Activated CD4-positive, alpha-beta T cell treated with anti-CD3 and anti-CD28 coated beads for 48 hours (primary cell): ENCODE data around the gene PRKAG2.
"Not testable (repeated sequence)": the region's sequence is repeated elsewhere in the genome, so short reads cannot be mapped to it uniquely, and the experiment has no call there.

ENCODE experiments used
- DNase-seq: peaks from one replicate; pipeline ENCODE4 v3.0.0-alpha.2; 2020

PRKAG2 gene

DNA sequence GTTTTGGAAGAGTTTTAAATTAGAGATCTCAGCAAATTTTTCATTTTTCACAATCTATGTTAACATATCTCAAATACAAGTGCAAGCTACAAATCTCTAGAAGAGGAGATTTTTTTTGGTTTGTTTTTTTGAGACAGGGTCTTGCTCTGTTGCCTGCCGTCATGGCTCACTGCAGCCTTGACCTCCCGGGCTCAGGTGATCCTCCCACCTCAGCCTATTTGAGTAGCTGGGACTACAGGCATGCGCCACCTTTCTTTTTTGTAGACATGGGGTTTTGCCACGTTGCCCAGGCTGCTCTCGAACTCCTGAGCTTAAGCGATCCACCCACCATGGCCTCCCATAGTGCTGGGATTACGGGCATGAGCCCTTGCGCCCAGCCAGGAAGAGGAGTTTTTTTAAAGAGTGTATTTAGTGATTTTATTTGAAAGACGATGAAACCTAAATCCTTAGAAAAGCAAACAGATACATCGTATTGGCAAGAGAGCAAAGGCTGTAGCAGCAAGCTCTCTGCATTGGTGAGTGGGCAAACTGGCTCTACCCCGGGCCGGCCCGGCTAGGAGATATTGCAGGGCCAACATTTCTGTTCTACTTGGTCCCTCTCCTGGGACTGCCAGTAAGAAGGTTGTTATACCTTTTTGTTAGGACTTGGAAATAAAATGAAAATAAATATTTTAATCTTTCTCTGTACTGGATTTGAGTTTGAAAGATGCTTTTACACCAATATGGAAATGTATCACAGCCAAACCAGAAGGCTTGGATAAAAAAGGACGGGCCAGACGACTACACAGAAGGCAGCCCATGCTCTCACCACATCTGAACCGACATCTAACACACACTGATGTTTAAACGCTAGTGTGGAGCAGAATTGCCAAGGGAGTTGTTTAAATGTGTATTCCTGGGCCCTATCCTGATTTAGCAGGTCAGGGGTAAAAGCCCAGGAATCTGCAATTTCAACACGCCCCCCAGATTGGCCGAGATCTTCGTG is 307.7 kb downstream of the PRKAG2 start:
- DNase-seq, result no peak

DNA sequence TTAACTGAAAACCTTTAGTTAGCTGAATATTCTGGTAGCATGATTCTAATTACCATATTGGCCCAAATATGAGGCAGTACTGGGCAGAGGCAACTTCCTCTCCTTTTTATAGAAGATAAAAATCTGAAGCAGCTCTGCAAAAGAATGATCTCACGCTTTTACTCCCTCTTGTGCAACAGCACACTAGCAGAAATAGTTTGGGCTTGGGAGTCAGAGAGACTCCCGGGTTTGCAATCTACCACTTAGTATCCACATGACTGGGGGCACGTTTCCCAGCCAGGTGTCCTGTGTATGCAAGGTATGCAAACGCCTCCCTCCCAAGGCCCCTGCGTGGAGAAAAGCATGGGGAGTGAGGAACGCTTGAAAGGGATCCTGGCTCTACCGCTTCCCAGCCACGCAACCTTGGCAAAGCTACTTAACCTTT is 310.0 kb downstream of the PRKAG2 start:
- no peak for DNase-seq

DNA sequence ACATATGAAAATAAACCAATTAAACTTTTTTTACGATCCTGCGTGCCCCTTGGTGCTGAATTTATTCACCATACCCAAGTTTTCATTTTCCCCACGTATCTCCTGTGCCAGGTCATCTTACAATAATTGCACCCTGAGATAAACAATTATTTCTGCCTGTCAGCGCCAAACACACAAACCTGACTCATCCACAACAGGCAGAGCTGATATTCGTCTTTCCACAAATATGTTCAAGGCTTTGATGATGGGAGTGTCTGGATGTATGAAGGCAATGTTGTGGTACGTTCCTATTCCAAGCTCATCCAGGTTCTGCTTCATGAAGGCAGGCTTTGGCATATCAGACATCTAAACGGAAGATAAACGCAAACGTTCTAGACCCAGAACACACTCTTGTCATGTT is 311.4 kb downstream of the PRKAG2 start:
- DNase-seq, result no peak

DNA sequence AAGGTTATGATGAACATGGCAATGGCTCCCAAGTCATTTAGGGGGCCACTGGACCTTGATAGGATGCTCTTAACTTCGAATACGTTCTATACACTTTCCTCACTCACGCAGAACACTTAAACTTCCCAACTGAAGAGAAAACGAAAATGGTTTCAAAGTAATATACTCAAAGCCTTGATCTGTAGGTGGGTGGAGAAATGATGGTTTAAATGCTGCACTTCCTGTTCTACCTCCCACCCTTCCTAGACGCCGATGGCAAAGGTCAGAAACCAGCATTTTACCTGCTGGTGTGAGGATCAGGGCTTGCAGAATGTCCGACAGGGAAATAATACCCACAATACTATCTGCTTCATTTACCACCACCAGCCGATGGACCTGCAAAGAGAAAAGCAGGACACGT is 316.7 kb downstream of the PRKAG2 start:
- DNase-seq, result no peak

DNA sequence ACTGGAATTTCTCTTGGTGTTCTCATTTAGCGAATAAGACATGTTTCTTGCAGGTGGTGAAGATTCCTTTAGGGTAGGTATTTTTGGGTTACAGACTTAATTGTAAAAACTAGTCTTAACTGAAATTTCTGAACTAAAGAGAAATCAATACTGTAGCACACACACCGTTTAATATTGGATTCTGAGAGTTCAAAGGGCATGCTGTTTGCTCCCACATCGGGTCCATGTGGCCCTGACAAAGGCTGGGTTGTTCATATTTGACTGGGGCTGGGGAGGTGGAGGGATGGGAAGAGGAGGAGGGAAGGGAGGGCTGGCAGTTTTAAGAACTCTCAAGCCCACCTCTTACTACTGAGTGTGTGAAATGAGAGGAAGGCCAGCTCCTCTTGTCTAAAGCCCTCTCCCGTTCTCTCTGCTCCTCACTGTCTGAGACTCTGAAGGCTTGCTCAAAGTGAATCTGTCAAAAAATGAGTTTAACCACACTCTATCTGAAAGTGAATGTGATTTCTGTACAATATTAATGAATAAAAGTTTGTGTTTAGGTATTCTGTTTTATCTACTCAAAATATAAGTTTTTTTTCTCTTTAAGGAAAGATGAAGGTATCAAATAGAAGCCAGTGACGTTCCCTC is 317.2 kb downstream of the PRKAG2 start:
- no peak for DNase-seq

DNA sequence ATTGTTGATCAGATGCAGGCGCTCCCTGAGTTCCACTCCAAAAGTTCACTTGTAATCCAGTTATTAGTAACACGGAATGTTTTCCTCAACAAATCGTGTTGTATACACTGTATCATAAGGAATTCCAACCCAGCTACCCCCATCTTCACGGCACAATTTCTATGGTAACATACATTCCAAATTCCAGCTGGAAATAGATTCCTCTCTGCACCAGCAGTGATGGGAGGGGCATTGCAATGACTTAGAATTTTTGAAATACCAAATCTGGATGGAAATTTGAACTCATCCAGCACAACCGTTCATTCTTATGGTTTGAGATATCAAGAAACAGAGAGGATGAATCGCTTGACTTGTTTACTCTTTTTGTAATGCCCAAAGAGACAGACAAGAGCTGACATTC is 318.3 kb downstream of the PRKAG2 start:
- DNase-seq, result no peak

DNA sequence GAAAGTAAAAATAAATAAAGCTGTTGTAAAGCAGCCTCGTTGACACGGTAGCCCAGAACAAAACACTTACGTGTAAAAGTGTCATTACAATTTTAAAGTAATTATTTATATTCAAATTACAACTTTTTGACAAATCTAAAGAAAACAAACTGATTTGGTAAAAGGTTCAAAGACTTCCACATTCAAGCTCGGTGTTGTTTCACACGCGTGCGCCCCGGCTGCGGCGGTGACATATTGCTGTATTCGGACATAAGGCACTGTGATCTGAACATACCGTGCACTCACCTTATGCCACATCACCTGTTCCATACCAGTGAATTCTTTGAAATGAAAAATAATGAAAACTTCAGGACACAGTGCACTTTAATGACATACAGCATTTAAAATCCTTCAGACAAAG is 320.3 kb downstream of the PRKAG2 start:
- DNase-seq, result no peak

DNA sequence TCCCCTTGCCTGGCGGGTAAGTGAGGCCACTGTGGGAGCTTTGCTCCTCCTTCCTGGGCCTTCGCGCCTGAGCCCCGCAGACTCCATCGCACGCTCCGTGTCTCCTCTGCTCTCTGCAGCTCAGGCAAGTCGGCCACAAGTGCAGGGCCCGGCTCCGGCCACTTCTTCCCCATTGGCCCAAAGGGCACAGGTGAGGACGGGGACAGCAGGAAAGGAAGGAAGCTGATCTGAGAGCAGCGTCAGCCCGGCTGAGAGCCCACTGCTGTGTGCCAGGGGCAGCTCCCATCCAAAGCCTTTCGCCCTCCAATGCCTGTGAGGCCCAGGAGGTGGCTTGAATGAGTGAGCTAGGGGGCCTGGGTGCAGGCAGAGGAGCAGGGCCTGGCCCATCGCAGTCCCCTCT is 323.6 kb downstream of the PRKAG2 start:
- DNase-seq, result no peak

DNA sequence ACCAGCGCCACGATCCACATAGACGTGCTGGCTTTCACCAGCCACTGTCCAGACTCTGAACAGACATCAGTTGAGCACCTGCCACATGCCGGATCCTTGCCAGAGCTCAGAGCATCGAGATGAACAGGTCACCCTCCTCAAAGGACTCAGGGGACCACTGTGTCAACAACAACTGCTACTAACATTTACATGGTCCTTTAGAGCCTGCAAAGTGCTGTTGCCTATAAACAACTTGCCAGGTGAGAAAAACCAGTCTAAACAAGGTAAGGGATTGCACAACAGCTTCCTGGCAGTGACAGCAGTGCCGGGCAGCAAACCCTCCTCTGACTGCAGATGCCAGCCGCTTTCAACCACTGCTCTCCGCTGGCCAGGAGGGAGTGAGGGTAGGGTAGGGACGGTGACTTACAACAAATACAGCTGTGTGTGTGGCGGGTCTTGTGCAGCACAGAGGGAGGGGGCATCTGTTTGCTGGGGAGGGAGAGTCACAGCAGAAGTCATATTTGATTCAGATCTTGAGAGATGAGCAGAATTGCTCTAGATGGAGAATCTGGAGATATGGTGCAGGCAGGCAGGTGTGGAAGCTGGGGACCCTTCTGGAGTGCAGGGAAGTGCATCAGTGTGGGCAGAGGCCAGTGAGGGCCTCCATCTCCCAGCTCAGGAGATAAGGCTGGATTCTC is 324.4 kb downstream of the PRKAG2 start:
- DNase-seq, result no peak

DNA sequence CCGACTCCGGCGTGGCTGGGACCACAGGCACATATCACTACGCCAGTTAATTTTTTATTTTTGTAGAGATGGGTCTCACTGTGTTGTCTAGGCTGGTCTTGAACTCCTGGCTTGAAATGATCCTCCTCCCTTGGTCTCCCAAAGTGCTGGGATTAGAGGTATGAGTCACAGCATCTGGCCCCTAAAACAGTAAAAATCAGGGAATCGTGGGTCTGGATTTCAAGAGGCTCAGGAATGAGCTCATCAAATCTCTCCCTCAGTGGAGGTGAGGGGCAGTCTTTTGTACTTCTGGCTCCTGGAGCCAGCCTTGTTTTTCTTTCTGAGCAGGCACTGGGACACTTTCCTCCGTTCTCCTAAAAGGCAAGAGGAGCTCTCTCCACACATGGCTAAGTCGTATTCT is 325.1 kb downstream of the PRKAG2 start:
- no peak for DNase-seq

DNA sequence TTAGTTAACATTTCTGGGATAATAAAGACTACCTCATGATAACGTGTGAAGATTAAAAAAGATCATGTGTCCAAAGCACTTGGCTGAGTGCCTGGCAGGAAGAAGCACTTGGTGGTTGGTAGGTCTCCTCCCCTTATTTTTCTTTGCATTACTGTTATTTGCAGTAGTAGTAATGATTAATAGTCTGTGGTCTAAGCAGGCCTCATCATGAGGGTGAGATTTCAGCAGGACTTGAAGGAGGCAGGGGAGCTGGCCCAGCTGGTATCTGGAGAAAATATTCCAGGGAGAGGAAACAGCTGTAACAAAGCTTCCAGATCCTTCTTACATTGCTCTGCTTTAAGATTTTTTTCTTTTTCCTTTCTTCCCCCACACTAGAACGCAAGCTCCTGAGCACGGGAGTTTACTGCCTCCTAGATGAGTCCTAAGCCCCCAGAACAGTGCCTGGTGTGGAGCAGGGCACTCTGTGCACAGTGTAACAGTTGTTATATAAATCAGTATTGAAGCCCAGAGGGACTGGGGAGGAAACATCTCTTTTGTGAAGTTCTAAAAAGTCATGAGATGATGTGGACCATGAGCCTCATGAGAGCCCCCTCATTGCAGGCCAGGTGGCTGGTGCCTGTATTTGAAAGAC is 326.1 kb downstream of the PRKAG2 start:
- no peak for DNase-seq

DNA sequence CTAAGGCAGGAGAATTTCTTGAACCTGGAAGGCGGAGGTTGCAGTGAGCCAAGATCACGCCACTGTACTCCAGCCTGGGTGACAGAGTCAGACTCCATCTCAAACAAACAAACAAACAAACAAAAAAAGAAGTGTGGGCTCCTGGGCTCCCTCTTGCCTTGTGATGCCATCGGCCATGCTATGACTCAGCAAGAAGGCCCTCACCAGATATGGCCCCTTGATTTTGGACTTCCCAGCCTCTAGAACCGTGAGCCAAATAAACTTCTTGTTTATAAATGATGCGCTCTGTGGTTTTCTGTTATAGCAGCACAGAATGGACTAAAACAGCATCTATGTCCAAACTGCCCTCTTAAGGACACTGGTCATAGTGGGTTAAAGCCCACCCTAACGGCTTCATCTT is 327.3 kb downstream of the PRKAG2 start:
- no peak for DNase-seq

DNA sequence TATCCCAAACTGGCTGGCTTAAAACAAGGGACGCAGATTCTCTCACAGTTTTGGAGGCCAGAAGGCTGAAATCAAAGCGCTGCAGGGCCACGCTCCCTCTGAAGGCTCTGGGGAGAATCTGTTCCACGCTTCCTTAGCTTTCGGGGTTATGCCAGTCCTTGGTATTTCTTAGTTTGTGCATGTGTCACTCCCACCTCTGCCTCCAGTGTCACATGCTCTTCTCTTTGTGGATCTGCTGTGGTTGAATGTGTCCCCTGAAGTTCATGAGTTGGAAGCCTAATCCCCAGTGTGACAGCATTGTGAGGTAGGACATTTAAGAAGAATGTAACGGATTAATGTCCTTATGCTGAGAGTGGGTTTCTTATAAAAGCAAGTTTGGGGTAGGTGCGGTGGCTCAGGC is 327.8 kb downstream of the PRKAG2 start:
- no peak for DNase-seq

DNA sequence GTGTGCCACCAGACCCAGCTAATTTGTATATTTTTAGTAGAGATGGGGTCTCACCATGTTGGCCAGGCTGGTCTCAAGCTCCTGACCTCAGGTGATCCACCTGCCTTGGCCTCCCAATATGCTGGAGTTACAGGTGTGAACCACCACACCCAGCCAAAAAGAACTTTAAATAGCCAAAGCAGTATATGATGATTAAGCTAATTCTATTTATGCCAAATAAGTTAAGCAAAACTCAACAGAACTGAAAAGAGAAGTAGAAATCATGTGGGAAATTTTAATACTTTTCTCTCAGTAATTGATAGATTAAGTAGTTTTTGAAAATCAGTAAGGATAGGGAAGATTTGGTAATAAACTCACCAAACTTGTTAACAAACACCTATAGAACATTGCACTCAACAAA is 332.7 kb downstream of the PRKAG2 start:
- no peak for DNase-seq

DNA sequence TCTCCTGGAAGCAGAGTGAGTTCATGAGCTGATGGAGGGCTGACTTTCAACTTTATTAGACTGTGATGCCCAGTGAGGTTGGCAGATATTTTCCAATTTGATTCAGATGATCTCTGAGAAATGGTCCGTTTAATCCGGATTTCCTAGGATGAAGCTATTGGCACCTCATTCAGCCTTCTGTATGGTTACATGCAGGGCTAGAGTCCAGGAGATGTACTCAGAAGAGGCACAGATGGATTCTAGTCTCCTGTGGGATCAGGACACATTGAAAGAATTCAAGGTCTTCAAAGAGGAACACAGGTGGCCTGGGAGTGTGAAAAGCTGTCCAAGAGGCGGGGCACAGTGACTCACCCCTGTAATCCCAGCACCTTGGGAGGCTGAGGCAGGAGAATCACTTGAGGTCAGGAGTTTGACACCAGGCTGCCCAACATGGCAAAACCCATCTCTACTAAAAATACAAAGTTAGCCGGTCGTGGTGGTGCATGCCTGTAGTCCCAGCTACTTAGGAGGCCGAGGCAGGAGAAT is 334.2 kb downstream of the PRKAG2 start:
- DNase-seq, result no peak

DNA sequence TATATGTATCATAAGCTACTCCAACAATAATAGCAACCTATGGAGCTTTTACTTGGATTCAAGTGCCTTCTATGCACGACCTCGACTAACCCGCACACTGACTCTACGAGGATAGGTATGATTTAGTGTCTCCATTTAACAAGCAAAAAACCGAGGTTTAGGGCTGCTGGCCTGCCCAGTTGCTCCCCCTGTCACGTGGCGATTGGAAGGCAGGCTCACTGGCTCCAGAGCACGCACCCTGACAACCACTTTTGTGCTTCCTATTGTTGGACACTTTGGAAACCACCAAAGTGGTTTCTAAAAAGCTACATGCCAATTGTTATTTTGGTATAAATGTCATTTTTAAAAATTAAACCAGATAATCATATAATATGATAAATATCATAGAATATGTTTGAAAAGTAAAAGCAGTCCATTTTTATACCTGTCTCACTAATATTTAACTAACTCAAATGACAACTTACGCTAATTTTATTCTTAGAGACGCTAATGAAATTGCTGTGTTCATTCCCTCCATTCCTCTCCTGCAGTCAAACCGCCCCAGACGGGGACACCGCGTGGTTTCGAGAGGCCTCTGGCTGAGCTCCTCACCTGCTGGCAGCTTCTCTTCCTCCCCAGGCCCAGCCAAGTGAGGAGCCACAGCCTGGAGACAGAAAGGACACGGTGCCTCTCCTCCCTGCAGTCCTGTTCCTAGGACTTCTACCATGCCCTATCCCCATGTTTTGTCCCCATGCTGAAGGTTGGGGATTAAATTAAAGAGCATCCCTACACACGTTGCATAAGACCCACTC is 335.0 kb downstream of the PRKAG2 start:
- DNase-seq, result no peak

DNA sequence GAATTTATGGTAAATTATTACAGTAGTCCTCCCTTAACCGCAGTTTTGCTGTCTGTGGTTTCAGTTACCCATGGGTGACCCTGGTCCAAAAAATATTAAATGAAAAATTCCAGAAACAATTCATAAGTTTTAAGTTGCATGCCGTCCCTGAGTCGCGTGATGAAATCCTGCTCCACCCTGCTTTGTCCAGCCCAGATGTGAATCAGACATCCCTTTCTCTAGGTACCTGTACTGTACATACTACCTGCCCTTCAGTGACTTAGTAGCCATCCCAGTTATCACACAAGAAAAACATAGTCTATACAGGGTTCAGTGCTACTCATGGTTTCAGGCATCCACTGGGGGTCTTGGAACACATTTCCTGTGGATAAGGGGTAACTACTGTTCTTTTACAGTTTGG is 336.8 kb downstream of the PRKAG2 start:
- DNase-seq, result no peak

DNA sequence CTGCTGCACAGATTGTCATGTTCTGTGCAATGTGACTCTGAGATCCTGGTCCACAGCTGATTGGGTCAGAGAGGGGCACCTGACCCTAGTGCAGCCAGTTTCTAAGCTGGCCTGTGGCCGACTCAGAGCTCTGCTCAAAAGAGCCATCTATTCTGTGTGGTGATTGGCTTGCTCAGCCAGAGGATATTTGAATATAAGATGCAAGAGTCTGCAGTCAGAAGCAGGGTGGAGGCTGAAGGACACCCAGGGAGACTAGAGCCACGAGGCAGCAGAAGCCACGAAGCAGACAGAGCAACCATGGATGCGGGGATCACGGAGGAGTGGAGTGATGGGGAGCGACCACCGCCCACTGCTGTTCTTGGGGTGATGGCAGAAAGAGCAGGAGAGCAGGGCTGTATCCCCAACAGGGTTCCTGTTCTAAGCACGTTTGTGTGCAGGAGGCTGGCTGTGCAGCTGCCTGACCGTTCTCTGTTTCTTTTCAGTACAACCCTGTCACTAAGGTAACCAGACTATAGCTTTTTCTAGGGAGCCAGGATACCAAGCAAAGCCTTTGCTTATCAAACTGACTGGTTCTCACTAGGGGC is 337.7 kb downstream of the PRKAG2 start:
- no peak for DNase-seq

DNA sequence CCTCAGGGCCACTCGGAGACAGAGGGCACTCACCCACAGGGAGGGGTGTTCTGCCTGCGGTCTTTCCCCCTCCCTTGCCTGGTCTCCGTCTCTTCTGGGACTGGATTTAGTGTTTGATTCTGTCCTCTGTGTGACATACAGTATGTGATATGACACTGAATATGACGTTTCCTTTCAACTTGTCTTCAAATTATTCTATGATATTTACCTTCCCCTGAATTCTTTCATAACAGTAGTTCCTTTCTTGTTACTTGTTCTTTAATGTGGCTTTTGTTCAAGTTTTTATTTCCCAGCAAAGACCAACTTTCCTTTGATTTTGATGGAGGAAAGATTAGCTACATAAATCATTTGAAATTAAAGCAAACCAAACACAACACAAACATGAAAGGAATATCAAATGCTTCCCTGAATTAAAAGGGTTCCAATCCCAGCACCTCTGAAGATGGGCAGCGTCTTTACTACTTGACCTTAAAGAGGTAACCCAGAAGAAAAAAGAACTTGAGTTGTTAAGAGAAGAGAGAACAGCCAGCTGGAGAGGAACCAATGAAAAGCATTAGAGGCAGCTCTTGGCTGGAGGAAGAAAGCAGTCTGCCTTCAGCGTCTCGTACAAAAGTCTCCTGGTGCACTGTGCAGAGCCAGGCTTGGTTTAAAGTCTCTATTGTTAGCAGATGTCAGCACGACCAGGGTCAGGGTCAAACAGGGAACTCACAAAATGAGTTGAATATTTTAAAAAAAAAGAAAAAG is 338.9 kb downstream of the PRKAG2 start:
- no peak for DNase-seq

DNA sequence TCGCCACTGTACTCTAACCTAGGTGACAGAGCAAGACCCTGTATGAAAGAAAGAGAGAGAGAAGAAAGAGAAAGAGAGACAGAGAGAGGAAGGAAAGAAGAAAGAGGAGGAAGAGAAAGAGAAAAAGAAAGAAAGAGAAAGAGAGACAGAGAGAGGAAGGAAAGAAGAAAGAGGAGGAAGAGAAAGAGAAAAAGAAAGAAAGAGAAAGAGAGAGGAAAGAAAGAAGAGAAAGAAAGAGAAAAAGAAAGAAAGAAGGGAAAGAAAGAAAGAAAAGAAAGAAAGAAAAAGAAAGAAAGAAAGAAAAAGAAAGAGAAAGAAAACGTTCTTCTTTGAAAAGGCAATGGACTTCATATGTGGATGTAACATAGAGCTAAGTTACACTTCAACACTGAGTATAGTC is 340.7 kb downstream of the PRKAG2 start:
- not testable (repeated sequence) for DNase-seq

DNA sequence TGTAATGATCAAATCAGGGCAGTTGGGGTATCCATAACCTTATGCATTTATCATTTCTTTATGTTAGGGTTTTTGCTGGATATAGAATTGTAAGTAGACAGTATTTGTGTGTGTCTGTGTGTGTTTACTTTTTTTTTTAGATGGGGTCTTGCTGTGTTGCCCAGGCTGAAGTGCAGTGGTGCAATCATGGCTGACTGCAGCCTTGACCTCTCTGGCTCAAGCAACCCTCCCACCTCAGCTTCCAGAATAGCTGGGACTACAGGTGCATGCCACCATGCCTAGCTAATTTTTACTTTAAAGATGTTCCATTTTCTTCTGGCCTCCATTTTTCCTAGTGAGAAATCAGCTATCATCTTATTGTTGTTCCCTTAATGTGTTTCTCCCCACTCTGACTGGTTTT is 347.1 kb downstream of the PRKAG2 start:
- DNase-seq, result no peak
